HG03432 (cell line): ENCODE data around the gene ALCAM.
A peak's percentile ranks its signal among the peaks of the same experiment; 100 is the strongest.

ENCODE experiments used
- ATAC-seq: cut with Tn5 transposase; IDR thresholded peaks from one replicate; pipeline ENCODE4 v1.9.1; 2021; ENCODE audit warnings: mild to moderate bottlenecking, moderate library complexity; ENCODE audit not compliant: unreplicated experiment

ALCAM gene

DNA sequence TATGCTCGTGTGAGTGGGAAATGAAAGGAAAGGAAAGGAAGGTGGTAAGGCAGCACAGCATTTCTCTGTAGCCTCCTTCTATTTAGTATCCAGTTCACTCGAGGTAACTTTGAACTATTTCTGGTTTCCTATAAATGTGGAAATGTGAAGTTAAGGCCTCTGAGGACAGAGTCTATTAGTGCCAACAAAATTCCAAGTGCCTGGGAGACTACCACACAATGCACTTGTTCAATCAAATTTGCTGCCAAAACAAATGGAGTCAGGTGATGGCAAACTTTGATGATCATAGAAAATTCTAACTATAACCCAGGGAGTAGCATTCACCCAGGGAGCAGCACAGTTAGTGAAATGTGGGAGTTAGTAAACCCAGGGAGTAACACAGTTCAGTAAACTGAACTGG, 155.1 kb downstream of the ALCAM start:
- no peak for ATAC-seq

DNA sequence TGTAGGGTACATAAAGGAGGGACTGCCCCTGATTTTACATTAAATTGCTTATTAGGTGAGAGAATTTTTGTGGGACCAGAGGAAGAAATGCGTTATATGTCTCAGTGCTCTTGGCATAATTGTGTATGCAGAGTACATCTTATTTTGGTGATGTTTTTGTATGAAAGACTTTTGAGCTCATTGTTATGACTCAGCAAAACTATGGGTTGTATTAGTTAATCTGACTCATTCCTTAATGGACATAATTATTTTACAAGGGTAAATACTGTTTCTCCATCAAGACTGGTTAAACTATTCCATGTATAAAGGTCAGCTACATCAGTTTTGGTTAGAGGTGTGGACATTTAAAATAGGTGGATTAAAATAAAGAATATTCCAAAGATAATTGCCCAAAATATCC, 156.8 kb downstream of the ALCAM start:
- no peak for ATAC-seq

DNA sequence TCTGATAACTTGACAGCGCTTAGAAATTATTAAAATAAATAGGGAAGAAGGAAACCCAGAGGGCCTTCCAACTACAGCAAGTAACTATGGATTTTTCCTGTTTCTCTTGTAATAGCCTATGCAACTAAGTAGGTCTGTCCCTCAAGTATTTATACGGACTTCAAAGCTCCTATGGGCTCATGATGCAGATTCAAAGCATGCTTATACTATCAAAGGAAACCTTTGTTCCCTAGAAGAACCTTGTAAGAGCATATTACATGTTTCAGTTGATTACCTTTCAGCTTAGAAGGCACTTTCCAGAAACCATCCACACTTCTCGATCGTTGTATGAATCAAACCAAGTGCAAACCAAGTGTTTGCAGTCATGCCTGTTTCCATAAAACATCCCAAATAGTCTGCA, 158.8 kb downstream of the ALCAM start:
- no peak for ATAC-seq

DNA sequence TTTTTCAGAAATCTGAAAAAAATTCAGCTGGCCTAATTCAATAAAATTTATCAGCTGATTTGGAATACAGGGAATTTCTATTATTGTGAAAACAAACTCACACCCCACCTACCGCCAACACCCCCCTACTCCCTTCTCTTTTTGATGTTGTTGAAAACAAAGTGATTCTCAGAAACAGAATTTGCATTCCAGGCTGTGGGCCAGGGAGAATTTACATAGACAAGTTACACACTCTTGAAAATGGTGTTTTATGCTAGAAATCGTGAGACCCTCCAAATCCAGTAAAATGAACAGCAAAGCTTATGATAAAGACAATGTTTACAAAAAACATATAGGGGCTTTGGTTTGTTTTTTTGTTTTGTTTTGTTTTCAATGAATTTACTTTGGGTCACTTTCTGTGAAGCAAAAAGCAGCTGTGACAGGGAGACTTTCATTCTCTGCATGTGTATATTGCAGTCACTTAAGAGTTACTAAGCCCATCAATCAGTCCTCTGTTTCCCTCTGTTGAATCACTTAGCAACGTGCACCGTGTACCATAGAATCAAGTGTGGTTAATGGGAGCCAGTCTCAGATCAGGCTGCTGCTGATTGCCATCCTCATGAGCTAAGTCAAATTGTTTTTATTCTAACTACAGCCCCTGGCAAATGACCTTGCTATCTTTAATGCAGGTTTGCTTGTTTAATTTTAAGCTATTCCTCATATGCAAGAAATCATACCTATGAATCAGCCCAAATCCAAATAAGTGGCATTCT, 159.8 kb downstream of the ALCAM start:
- ATAC-seq = no peak

DNA sequence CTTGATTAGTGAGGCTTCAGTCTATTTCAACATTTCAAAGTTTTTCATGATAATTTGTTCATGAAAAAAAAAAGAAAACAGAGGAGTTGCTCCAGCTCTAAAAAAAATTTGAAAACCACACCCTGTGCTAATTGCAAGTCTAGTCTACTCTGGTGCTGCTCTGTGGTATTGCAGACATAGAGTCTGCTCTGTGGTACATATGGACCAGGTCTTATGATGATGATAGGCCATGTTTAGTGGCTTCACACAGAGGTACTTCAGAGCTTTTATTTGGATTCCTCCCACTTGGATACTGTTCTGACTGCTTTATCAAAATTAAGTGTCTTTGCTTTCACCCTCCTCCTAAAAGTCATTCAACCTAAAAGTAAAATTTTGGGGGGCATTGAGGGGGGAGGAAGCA, 160.8 kb downstream of the ALCAM start:
- ATAC-seq = no peak

DNA sequence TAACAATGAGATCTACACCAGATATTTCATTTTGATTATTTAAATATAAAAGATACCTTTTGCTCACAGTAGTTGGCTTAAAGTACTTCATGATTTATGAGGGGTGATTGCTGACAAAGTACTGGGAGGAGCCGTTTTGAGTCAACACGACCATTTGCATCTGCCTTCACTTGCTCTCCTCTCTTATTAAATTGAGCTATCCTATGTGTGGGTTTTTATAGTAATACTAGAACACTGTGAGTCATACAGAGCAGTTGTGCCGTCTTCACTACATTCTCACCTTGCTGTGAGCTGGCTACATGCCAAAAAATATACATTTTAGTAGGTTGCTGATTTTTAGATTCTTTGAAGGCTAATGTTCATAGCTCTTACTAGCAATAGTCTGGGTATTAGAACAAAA, 161.2 kb downstream of the ALCAM start:
- ATAC-seq = peak; percentile 87

DNA sequence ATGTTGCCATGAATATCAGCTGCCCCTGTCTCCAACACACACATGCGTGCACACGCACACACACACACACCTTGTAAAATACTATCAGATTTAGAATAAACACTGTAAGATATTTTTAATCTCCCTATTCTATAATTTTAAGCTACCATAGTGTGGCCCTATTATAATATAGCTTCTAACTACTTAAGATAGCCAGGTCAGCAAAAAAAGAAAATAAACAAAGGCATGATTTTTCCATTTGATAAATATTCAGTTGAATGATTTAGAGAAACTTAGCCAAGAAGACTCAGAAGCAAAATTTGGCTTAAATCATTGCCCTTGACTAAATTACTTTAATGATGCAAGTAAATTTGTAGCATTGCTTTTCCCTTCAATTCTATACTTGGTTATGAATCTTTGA, 162.2 kb downstream of the ALCAM start:
- ATAC-seq = no peak

DNA sequence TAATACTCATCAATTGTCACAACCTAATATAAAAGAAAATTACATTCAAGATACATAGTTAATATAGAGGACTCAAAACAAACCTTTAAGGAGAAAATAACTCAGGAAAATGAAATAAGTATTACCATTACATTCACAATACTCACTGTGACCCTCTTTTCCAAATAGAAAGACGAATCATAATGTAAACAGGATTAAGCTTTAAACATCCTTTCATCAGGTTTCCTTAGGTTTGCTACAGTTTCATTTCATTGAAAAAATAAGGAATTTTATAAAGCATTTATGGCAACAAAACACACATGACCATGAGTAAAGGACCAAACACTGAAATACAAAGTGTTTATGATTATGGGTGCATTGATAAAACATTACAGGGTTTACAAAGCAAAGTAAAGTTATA, 162.7 kb downstream of the ALCAM start:
- no peak for ATAC-seq

DNA sequence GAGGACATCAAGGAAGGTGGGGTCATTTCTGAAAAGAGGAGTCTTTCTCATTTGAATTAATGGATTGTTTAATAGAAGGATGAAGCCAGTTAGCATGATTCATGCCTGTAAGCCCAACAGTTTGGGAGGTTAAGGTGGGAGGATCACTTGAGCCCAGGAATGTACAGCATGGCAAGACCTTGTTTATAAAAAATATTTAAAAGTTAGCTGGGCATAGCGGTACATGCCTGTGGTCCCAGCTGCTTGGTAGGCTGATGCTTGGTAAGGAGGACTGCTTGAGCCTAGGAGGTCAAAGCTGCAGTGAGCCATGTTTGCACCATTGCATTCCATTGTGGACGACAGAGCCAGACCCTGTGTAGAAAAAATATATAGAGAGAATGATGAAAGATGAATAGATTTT, 165.5 kb downstream of the ALCAM start:
- ATAC-seq = no peak

DNA sequence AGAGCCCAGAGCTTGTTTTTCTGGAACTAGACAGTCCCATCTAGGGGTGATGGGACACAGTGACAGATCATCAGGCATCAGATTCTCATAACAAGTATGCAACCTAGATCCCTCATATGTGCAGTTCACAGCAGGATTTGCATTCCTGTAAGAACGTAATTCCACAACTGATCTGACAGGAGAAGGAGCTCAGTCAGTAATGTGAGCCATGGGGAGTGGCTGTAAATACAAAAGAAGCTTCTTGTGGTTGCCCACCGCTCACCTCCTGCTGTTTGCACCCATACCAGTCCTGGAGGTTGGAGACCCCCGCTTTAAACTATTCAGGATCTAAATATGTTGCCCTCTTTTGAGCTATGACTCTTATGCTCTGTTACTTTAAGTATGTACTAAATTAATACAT, 167.3 kb downstream of the ALCAM start:
- no peak for ATAC-seq

DNA sequence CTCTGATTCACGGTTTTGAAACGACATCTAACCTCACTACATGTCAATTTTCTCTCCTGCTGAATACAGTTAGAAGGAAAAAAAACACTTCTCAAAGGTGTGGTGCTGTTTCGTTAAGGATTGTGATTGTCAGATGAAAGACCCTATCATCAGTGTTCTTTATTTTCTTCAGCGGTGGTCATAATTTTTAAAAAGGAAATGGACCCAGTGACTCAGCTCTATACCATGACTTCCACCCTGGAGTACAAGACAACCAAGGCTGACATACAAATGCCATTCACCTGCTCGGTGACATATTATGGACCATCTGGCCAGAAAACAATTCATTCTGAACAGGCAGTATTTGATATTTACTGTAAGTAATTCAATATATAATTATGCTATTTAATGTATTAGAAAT, 167.8 kb downstream of the ALCAM start:
- ATAC-seq = no peak

DNA sequence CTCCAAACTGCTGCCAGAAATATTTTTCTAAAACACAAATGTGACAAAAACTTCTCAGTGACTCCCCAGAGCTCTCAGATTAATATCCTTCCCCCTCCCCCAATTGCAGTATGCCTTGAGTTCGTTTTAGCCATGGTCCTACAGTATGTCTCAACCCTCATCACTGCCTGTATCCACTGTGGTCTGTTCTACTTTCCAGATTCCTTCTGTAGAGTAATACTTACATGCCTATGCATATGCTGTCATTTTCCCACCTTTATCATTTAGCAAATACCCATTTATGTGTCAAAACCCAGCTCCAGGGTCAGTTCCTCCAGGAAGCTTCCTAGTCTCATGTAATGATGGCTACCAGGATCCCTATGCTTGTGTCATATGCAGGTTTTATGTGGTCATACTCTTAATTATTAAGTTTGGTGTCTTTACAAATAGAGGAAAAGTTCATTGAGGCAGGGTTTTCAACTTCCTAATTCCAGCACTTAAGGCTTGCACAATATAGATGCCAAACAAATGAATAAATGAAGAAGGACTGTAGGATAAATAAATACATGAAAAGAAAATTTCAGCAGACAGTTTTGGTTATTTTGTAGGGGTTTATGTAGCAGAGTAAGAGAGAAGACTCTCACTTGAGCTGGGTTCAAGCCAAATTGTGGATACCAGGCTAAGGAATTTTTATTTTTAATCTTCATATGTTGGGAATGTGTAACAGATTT, 170.8 kb downstream of the ALCAM start:
- no peak for ATAC-seq

DNA sequence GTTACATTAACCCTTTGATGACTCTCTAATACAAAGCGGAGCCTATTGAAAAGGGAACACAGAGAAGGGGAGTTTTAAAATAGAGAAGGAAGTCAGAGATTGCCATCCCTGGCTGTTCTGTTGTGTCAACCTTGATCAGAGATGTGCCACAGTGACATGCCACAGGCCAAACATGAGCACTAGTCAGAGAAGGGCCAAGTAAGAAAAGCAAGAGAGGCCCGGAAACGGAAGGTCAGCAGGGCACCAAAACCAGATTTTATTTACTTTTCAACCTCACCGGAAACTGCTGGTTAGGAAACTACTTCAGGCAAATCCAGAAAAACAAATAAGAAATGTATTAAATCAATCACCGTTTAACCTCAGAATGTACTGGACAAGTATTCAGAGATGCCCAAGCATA, 171.8 kb downstream of the ALCAM start:
- no peak for ATAC-seq

DNA sequence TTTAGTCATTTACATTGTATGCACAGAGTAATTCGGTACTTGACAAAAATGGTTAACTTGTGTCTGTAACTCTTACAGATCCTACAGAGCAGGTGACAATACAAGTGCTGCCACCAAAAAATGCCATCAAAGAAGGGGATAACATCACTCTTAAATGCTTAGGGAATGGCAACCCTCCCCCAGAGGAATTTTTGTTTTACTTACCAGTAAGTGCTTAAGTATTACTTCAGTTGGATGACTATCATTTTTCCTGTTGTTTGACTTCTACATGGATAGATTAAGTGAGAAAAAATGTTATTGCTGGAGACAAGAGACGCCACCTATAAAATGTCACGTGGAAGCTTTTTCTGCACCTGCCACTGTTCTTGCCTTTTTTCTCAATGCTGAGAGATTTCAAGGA, 173.2 kb downstream of the ALCAM start:
- ATAC-seq = no peak

DNA sequence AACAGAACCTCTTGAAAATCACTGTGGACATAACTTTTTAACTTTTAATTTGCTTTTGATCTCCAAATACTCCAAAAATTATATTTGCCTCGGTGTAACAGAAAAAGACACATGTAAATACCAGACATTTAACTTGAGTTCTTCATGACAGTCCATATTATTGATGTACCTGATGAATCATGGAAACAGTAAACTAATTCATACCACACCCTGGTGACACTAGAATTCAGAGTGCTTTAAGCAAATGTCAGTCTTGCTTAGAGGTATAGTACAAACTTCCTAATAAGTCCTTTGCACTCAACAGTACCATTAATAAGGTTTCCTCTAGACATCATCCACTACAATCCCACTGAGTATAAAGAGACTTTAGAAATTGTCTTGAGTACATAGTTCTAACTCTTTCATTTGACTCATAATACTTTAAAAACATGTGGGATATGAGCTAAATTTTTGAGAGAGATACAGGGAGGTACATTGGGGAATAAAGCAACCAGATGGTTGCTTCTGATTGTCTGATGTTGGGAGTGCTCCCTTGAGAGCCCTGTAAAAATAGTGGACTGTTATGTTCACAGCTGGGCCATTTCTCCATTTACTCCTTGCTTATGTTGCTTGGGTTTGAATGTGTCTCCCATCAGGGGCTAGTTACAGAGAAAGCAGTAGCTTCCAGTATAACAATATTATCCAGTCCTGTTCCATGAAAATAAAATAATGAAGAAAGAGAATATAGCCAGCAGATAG, 175.7 kb downstream of the ALCAM start:
- no peak for ATAC-seq

DNA sequence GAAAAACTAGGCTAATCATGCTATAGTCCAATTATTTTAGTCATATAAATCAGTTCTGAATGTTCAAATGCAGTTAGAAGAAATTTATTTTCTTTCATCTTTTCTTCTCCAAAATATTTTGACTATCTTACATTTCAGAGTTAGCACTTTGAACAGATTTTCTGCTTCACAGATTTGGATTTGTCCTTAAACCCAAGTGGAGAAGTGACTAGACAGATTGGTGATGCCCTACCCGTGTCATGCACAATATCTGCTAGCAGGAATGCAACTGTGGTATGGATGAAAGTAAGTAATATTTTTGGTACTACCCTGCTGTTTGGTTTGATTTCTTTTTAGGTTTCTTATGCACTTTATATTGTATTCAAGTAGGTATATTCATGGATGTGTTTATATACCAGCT, 178.3 kb downstream of the ALCAM start:
- ATAC-seq = no peak

DNA sequence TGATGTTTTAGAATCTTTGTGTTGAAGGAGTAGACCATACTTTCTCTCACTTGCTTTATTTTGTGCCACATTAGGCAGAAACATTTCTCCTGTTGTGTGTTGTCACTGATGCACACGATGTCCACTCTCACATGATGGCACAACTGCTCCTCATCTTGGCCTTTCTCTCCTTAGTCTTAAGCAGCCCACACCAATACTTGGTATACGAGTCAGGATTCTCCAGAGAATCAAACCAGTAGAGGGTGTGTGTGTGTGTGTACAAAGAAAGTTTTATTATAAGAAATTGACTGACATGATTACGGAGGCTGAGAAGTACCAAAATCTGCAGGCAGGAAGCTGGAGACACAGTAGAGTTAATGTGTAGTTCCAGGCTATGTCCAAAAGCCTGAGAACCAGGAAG, 187.1 kb downstream of the ALCAM start:
- ATAC-seq = no peak

DNA sequence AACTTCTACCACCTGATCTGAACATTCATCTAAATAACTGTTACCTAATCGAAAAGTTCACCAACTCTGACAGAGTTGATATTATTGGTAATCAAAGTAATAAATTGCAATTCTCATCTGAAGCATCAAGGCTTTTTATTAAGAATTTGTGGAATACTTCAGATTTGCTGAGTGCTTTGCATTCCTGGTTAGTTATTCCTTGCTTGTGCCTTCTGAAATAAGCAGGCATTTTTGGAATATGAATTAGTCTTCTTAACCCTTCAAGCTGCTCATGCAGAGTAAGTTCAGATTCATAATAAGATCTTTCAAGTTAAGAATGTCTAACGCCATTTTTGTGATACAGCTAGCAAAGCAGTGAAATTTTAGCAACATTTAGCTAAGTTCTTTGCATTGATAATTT, 188.5 kb downstream of the ALCAM start:
- ATAC-seq = no peak

DNA sequence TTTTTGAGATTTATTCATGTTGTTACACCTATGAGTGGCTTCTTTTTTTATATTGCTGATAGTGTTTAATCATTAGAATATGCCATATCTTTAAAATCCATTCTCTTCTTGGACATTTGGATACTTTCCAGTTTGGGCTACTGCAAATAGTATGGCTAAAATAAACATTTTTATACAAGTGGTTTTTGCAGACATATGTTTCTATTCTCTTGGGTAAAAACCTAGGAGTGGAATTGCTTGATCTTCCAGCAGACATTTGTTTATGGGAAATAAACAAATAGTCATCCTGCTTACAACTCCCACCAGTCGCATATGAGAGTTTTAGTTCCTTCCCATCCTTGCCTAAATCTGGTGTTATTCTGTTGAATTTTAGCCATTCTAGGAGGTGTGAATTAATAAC, 193.1 kb downstream of the ALCAM start:
- no peak for ATAC-seq

DNA sequence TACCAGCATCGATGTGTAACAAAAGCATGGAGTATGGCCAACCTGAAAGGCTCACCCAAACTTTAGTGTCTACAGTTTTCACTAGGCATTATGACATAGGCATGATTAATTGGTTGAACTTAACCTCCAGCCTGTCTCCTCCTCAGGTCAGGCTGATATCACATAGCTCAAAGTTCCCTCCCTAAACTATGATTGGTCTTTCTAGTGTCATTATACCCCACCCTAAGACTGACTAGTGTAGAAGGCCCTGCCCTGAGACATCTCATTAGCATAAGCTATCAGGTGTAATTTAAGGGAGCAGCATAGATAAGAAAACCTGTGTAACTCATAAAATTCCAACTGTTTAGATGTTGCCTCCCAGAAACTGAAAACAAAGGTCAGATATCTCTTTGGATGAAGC, 195.2 kb downstream of the ALCAM start:
- ATAC-seq = no peak

DNA sequence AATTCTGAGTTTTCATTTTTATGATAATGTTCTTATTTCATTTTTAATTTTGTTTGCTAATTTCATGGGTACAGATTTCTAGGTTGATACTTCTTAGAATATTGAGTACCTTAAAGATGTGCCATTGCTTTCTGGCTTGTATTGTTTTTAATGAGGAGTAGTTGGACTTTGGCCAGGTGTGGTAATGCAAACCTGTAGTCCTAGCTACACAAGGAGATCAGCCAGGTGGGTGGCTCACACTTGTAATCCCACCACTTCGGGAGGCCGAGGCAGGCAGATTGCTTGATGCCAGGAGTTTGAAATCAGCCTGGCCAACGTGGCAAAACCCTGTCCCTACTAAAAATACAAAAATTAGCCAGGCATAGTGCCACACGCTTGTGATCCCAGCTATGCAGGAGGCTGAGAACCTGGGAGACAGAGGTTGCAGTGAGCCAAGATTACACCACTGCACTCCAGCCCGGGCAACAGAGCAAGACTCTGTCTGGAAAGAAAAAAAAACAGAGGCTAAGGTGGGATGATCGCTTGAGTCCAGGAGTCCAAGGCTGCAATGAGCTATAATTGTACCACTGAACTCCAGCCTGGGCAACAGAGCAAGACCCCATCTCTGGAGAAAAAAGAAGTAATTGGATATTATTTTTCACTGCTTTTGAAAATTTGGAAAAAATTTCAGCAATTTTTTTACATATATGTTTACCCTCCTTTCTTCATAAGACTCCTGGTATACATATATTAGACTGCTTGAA, 198.0 kb downstream of the ALCAM start:
- ATAC-seq = no peak
